ENCODE data around the gene APLP2. TPM values are rescaled to one million over a fixed set of nuclear protein-coding genes. Genes with fewer than 3 reads are reported as not detected.

The APLP2 gene
- total and polyA plus RNA-seq, 4 donors, result 190 to 337 (median 233) TPM

- no peak for DNase-seq (ENCODE audit: low spot score)
- H3K27ac ChIP-seq (ENCODE audit: low read depth in 1 of 2, low read length in 2 of 2), result no peak overlapping the region
- H3K9ac ChIP-seq (ENCODE audit: low read depth in 1 of 2, low read length in 2 of 2), result no peak overlapping the region
- TF ChIP-seq TAF1 (conservative IDR thresholded peaks at IDR 0.05), result no peak
- no peak for TF ChIP-seq MAX (IDR thresholded peaks at IDR 0.05)
- no peak for TF ChIP-seq EGR1 (IDR thresholded peaks at IDR 0.05; ENCODE audit: low read depth in 2 of 2)
- no peak for TF ChIP-seq FOXA2 (IDR thresholded peaks at IDR 0.05)
- TF ChIP-seq RXRA (IDR thresholded peaks at IDR 0.05), result no peak
- no peak for TF ChIP-seq FOXA1 (IDR thresholded peaks at IDR 0.05)
- no peak for TF ChIP-seq CTCF (IDR thresholded peaks at IDR 0.05; ENCODE audit: low read depth, low read length, missing input control)
- no peak for TF ChIP-seq SP1 (IDR thresholded peaks at IDR 0.05)
- no peak for TF ChIP-seq HNF4A (conservative IDR thresholded peaks at IDR 0.05)
- TF ChIP-seq JUND (IDR thresholded peaks at IDR 0.05), result no peak
- no peak for TF ChIP-seq ZBTB33 (IDR thresholded peaks at IDR 0.05)
- H3K4me3 ChIP-seq (ENCODE audit: low read depth in 1 of 3, low read length in 3 of 3), result no peak overlapping the region
- no peaks in the 10 kb centered on the region for H3K9me3 ChIP-seq (ENCODE audit: control insufficient read depth in 4 of 4, low read length in 3 of 4)
- no peaks in the 10 kb centered on the region for H3K27me3 ChIP-seq (ENCODE audit: control insufficient read depth in 4 of 4, insufficient read depth in 4 of 4, low read length in 3 of 4)
- H3K4me1 ChIP-seq (ENCODE audit: control insufficient read depth in 4 of 4, insufficient read depth in 4 of 4, low read length in 3 of 4), result peaks cover 2 to 20% (median 7%) of the 10 kb centered on the region in 4 donors
- 88% methylated on average over 2 of the region's 2 CpGs for WGBS
- no peaks in the 10 kb centered on the region for H3K36me3 ChIP-seq (ENCODE audit: control insufficient read depth in 4 of 4, insufficient read depth in 3 of 4, low read depth in 1 of 4, low read length in 3 of 4)
Measured at GRCh38 chr11:130096823-130097222, 27.1 kb downstream of the APLP2 start.

GRCh38 chr11:130097285-130097684 is 27.6 kb downstream of the APLP2 start:
- no peaks in the 10 kb centered on the region for H3K27me3 ChIP-seq (ENCODE audit: control insufficient read depth in 4 of 4, insufficient read depth in 4 of 4, low read length in 3 of 4)
- 95% methylated on average over 4 of the region's 4 CpGs for WGBS
- H3K9me3 ChIP-seq (ENCODE audit: control insufficient read depth in 4 of 4, low read length in 3 of 4), result no peaks in the 10 kb centered on the region
- TF ChIP-seq YY1 (IDR thresholded peaks at IDR 0.05), result no peak
- TF ChIP-seq NR2F2 (IDR thresholded peaks at IDR 0.05), result no peak
- TF ChIP-seq MAX (IDR thresholded peaks at IDR 0.05), result no peak
- no peak for TF ChIP-seq HNF4A (conservative IDR thresholded peaks at IDR 0.05)
- TF ChIP-seq ZBTB33 (IDR thresholded peaks at IDR 0.05), result no peak
- no peak for TF ChIP-seq RAD21 (IDR thresholded peaks at IDR 0.05)
- TF ChIP-seq TAF1 (conservative IDR thresholded peaks at IDR 0.05), result no peak
- H3K4me1 ChIP-seq (ENCODE audit: control insufficient read depth in 4 of 4, insufficient read depth in 4 of 4, low read length in 3 of 4), result peaks cover 3 to 25% (median 11%) of the 10 kb centered on the region in 4 donors
- H3K4me3 ChIP-seq (ENCODE audit: low read depth in 1 of 3, low read length in 3 of 3), result no peak overlapping the region
- no peak overlapping the region for H3K27ac ChIP-seq (ENCODE audit: low read depth in 1 of 2, low read length in 2 of 2)
- no peaks in the 10 kb centered on the region for H3K36me3 ChIP-seq (ENCODE audit: control insufficient read depth in 4 of 4, insufficient read depth in 3 of 4, low read depth in 1 of 4, low read length in 3 of 4)
- no peak for DNase-seq (ENCODE audit: low spot score)
- H3K9ac ChIP-seq (ENCODE audit: low read depth in 1 of 2, low read length in 2 of 2), result no peak overlapping the region
